Inflammatory macrophage (primary cell): ENCODE results near the gene FSTL4.
"Not testable (repeated sequence)": the region's sequence is repeated elsewhere in the genome, so short reads cannot be mapped to it uniquely, and the experiment has no call there.

Experiments used
- DNase-seq, 2 donors: peaks; one replicate each; pipeline ENCODE4 v3.0.0-alpha.2; 2020 to 2022

FSTL4 gene

GRCh38 chr5:133546500-133546899, 65.8 kb downstream of the FSTL4 start:
- no peak for DNase-seq

GRCh38 chr5:133544346-133544745, 68.0 kb downstream of the FSTL4 start:
- DNase-seq, result no peak

GRCh38 chr5:133539818-133540217, 72.5 kb downstream of the FSTL4 start:
- no peak for DNase-seq

- no peak for DNase-seq
These were observed 73.6 kb downstream of the FSTL4 start for GRCh38 chr5:133538718-133539117.

GRCh38 chr5:133535241-133535929, 77.0 kb downstream of the FSTL4 start:
- DNase-seq, result not testable (repeated sequence)

DNA sequence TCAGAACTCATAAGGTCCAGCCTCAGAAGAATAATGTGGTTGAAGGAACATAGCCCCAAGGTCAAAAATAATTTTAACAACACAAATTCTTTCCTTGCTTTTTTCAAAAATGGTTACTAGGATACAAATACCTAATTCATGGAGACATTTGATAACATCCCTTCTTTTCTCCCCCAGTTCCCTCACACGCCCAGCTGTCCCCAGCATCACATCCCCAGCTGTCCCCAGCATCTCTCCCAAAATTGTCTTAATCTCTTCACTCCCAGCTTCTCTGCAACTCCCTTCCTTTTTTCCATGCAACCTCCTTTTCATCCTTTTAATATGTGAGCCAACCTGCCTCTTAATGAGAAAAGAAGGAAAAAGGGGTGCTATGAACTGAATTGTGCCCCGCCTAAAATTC, 77.8 kb downstream of the FSTL4 start:
- no peak for DNase-seq

DNA sequence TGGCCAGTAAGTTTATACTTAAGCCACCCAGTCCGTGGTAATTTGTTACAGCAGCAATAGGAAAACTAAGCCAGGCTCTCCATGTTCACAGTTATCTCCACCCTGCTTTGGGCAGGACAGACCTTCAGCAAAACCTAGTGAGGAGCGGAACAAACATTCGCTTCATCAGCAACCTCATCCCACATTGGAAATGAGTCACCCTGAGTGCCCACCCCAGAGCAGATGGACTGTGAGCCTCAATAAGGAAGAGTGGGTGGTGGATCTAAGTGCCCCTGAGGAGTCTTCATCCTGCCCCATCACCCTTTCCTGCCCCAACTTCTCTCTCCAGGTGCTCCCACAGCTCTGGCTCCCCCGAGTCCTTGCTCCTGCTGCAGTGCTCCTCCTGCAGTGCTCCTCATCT, 78.8 kb downstream of the FSTL4 start:
- DNase-seq, result no peak

DNA sequence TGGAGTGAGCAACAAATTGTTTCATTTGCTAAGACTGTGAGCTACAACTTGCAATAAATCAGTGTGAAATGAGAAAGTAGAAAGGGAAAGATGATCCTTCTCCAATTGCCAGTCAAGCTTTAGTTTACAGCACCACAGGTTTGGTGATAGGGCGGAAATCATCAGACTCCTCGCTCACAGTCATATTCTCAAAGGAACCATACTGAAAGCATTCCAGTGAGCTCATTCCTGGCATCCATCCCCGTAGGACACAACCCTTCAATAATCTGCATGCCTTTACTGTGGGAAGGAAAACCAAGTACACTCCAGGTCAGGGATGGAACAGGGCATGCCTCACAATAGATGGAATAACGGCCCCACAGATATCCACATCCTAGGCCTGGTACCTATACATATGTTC, 80.7 kb downstream of the FSTL4 start:
- no peak for DNase-seq

DNA sequence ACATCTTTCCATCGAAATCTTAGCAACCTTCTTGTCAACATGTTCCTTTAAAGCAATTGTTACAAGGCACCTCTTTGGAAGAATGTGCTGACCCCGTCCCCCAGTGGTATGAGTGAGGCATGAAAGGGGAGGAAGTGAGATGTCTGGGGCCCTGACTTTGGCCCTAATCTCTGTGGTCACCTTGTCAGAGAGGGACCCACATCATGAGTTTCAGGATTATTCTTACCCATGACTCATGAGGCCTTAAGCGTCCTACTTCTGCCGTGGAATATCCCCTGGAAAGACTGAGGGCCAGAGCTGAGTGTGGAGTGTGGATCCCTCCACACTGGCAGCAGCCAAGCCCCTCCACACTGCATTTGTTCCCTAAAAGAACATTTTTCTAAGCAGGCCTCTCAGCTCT, 81.2 kb downstream of the FSTL4 start:
- DNase-seq, result no peak

DNA sequence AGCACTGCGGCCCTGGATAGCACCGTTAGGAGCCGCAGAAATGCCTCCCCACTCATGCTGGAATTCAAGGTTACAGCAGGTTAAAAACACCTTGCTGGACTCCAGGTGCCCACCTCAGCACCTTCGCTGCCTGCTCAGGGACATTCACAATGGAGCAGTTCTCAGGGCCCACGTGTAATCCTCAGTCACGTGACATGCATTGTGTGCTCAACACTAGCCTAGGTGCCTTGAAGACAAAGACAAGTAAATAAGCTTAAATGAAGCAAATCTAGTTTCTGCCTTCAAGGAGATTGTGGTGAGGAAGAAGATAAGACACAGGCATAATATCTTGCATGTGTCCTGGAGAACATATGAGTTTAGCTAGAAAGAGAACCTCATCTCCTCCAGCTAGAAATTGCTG, 82.1 kb downstream of the FSTL4 start:
- no peak for DNase-seq

DNA sequence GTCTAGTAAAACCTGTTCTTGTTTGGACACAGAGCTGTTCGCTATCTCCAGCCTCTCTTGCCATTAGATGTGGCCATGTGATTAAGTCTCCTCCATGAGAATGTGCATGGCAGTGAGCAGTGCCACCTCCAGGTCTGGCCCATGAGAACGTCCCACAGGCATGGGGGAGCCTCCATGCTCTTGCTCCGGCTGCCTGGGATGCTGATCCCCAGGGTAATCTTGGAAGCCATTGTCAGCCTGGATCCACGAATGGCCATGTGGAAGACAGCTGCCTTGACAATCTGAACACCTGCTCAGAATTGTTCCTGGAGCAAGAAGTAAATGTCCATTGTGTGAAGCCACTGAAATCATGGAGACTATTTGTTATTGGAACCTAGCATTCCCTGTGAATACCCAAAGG, 83.5 kb downstream of the FSTL4 start:
- DNase-seq, result no peak

GRCh38 chr5:133527311-133527710, 85.0 kb downstream of the FSTL4 start:
- no peak for DNase-seq

GRCh38 chr5:133526368-133526767, 86.0 kb downstream of the FSTL4 start:
- no peak for DNase-seq

GRCh38 chr5:133525126-133525525, 87.2 kb downstream of the FSTL4 start:
- DNase-seq, result no peak

- no peak for DNase-seq
These were observed 87.7 kb downstream of the FSTL4 start for GRCh38 chr5:133524666-133525065.

- no peak for DNase-seq
These were observed 88.3 kb downstream of the FSTL4 start for GRCh38 chr5:133523961-133524586.

GRCh38 chr5:133523013-133523658, 89.2 kb downstream of the FSTL4 start:
- DNase-seq, result no peak

GRCh38 chr5:133521801-133522200, 90.5 kb downstream of the FSTL4 start:
- no peak for DNase-seq

- no peak for DNase-seq
These were observed 91.2 kb downstream of the FSTL4 start for GRCh38 chr5:133520991-133521706.

- DNase-seq, result no peak
These were observed 92.3 kb downstream of the FSTL4 start for GRCh38 chr5:133520062-133520461.

DNA sequence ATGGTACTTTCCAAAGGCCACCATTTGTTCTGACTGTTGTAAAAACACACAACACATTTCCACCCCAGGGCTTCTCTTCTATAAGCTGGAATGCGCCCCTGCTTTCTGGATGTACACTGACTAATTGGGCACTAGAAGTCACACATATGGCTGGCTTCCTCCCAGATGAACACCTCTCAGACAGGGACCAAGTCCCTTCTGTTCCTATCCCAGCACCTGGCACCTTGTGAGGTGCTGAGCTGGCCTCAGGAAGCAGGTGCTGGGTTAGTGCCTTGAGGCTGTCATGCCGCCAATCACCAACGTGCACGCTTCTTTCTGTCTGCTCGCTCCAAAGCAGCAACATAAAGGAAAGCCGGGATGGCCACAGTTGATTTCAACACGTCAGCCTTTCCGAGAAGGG, 93.2 kb downstream of the FSTL4 start:
- no peak for DNase-seq

DNA sequence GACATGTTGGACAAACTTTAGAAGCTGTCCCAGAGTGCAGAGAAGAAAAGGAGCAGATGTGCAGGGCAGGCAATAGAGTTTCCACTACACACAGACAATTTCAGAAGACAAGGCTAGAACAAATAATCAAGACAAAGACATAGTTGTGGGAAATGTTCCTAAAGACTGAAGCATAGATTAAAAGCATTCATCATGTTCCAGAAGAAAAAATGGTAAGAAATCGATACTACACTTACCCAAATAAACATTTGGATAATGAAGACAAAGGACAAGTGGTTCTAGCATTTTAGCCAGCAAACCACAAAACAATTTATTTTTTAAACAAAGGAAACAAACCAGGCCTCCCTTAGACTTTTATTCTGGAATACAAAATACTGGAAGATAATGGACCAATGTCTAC, 97.9 kb downstream of the FSTL4 start:
- no peak for DNase-seq

DNA sequence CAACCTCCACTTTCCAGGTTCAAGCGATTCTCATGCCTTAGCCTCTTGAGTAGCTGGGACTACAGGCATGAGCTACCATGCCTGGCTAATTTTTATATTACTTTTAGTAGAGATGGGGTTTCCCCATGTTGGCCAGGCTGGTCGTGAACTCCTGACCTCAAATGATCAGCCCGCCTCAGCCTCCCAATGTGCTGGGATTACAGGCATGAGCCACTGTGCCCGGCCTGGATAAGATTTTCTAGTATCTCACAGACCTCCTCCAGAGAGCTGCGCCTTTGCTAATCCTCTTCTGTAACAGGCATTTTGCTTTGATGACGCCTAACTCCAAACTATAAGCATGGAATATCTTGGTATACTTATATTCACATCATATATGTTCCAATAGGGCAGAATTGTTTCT, 99.4 kb downstream of the FSTL4 start:
- DNase-seq, result no peak
